ENCODE data around the gene KDM1A. TPM values are rescaled to one million over a fixed set of nuclear protein-coding genes. Genes with fewer than 3 reads are reported as not detected.
"Not testable (repeated sequence)": the region's sequence is repeated elsewhere in the genome, so short reads cannot be mapped to it uniquely, and the experiment has no call there.

KDM1A gene
- total RNA-seq, 1 donor from 2014 or later, result 258 TPM

DNA sequence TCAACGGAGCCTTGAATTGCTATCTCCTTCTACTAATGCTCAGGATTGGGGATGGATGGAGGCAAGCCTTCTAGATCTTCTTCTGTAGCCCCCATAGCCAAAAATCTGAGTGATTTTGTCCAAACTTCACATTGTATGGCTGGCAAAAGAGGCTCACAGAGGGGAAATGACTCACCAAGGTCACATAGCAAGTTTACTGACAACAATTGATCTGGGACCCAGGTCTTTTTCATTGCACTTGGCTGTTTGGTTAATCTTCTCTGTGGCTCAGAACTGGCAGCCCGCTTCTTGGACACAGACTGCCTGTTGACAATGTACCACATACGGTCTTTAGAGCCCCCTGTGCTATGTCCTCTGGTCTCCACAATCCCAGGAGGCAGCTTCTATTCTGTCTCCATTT, 43.6 kb upstream of the KDM1A start:
- H3K9me3 Mint-ChIP-seq, result no peaks in the 10 kb centered on the region
- peaks cover 15% of the 10 kb centered on the region for H3K4me1 Mint-ChIP-seq
- H3K27me3 Mint-ChIP-seq (ENCODE audit: low read depth), result peaks cover 12% of the 10 kb centered on the region
- no peaks in the 10 kb centered on the region for H3K36me3 Mint-ChIP-seq (ENCODE audit: low read depth)
- TF ChIP-seq, protein P1, sequence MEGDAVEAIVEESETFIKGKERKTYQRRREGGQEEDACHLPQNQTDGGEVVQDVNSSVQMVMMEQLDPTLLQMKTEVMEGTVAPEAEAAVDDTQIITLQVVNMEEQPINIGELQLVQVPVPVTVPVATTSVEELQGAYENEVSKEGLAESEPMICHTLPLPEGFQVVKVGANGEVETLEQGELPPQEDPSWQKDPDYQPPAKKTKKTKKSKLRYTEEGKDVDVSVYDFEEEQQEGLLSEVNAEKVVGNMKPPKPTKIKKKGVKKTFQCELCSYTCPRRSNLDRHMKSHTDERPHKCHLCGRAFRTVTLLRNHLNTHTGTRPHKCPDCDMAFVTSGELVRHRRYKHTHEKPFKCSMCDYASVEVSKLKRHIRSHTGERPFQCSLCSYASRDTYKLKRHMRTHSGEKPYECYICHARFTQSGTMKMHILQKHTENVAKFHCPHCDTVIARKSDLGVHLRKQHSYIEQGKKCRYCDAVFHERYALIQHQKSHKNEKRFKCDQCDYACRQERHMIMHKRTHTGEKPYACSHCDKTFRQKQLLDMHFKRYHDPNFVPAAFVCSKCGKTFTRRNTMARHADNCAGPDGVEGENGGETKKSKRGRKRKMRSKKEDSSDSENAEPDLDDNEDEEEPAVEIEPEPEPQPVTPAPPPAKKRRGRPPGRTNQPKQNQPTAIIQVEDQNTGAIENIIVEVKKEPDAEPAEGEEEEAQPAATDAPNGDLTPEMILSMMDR (conservative IDR thresholded peaks at IDR 0.05), result no peak
- no peak overlapping the region for H3K4me3 Mint-ChIP-seq
- no peak overlapping the region for H3K27ac Mint-ChIP-seq (ENCODE audit: unreplicated experiment)
- DNase-seq (ENCODE audit: low read depth, low spot score), result no peak

DNA sequence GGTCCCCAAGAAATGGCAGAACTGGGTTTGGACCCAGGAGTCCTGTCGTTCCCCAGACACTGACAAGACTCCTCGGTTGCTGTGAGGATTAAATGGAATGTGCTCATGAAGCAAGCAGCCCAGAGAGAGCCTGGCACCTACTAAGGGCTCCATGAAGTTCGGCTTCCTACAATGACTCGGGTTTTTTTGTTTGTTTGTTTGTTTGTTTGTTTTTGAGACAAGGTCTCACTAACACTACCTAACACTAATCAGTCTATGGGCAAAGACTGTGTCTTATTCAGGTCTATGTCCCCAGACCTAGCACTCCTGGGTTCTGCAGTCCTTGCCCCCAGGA, 43.2 kb upstream of the KDM1A start:
- H3K36me3 Mint-ChIP-seq (ENCODE audit: low read depth), result no peaks in the 10 kb centered on the region
- no peak overlapping the region for H3K4me3 Mint-ChIP-seq
- DNase-seq (ENCODE audit: low read depth, low spot score), result no peak
- peaks cover 9% of the 10 kb centered on the region for H3K27me3 Mint-ChIP-seq (ENCODE audit: low read depth)
- H3K9me3 Mint-ChIP-seq, result no peaks in the 10 kb centered on the region
- H3K4me1 Mint-ChIP-seq, result peaks cover 15% of the 10 kb centered on the region
- no peak overlapping the region for H3K27ac Mint-ChIP-seq (ENCODE audit: unreplicated experiment)
- TF ChIP-seq, protein P1 (conservative IDR thresholded peaks at IDR 0.05), result no peak

DNA sequence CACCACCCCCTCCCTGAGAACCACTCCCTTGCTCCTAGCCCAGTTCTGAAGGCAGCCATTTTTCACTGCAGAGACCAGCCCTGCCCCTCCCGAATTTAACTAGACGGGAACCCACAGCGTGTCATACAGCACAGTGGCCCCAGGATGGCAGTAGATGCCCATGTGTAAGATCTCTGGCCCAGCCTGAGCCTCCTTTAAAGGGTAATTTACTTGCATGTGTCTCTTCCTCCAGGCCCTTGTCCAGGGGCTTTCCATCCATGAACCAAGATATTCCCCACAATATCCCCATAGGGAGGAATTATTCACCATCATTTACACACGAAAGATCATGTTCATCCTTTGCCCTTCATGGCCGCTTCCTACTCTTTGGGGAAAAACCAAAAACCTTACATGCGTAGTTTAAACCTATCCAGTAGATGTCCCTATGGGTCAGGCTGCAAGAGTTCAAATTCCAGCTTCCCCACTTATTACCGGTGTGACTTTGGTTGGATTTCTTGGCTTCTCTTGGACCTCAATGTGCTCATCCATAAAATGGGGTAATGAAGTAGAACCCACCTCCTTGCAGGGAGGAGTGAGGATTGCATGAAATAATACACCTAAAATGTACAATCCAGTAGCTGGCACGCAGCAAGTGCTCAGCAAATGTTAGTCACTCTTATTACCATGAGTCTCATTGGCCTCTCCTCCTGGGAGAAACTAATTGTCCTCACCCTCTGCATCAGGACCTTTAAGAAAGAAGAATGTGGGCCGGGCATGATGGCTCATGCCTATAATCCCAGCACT, 42.6 kb upstream of the KDM1A start:
- H3K4me3 Mint-ChIP-seq, result no peak overlapping the region
- H3K27me3 Mint-ChIP-seq (ENCODE audit: low read depth), result peaks cover 5% of the 10 kb centered on the region
- H3K36me3 Mint-ChIP-seq (ENCODE audit: low read depth), result no peaks in the 10 kb centered on the region
- H3K4me1 Mint-ChIP-seq, result peaks cover 9% of the 10 kb centered on the region
- H3K9me3 Mint-ChIP-seq, result no peaks in the 10 kb centered on the region
- H3K27ac Mint-ChIP-seq (ENCODE audit: unreplicated experiment), result no peak overlapping the region
- TF ChIP-seq, protein P1 (conservative IDR thresholded peaks at IDR 0.05), result peak; percentile 83
- peak; percentile 63 for DNase-seq (ENCODE audit: low read depth, low spot score)

DNA sequence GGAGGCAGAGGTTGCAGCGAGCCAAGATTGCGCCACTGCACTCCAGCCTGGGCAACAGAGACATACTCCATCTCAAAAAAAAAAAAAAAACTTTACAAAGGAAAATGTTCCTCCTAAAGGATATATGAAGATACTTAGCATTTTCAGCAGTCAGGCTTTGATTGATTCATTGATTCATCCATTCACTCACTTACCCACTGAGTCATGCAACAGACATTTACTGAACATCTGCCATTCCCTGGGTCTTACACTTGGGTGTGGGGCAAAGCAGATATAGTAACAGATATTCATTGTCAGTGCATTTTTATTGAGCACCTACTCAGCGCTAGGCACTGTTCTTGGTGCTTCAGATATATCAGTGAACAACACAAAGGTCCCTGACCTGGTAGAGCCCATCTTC, 41.0 kb upstream of the KDM1A start:
- Mint-ChIP-seq H3K27me3 (ENCODE audit: low read depth) (peaks cover 11% of the 10 kb centered on the region), H3K4me1 (peaks cover 6% of the 10 kb centered on the region), H3K27ac (ENCODE audit: unreplicated experiment) (no peak overlapping the region), H3K36me3 (ENCODE audit: low read depth) (no peaks in the 10 kb centered on the region), H3K9me3 (no peaks in the 10 kb centered on the region), H3K4me3 (no peak overlapping the region)
- DNase-seq (ENCODE audit: low read depth, low spot score), result no peak
- TF ChIP-seq, protein P1 (conservative IDR thresholded peaks at IDR 0.05), result no peak

DNA sequence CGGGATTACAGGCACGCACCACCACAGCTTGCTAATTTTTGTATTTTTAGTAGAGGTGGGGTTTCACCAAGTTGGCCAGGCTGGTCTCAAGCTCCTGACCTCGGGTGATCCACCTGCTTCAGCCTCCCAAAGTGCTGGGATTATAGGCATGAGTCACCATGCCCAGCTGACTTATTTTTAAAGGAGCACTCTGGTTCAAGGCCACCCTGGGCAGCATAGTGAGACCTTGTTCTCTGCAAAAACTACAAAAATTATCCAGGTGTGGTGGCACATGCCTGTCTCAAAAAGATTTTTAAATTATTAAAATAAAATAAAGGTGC, 38.8 kb upstream of the KDM1A start:
- not testable (repeated sequence) for H3K4me3 Mint-ChIP-seq; DNase-seq (ENCODE audit: low read depth, low spot score); H3K4me1 Mint-ChIP-seq; H3K9me3 Mint-ChIP-seq; H3K27ac Mint-ChIP-seq (ENCODE audit: unreplicated experiment); H3K27me3 Mint-ChIP-seq (ENCODE audit: low read depth); H3K36me3 Mint-ChIP-seq (ENCODE audit: low read depth)

DNA sequence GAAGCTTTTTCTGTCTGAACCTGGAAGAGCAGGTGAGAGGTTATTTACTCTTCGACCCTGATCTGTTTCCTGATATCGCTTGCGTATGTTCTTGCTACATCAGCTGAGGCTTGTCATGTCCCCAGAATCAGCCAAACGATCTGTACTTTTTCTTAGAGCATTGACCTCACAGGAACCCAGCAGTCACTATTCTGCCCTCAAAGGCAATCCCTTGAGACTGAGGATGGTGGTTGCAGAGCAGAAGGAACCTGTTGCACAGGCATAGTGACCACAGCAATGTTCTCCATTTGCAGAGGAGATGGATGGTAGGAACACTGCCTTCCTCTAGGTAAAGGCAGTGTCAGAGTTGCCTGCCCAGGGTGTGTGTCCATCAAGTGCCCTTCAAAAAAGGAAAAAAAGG, 35.3 kb upstream of the KDM1A start:
- Mint-ChIP-seq H3K27me3 (ENCODE audit: low read depth) (peaks cover 16% of the 10 kb centered on the region), H3K4me3 (no peak overlapping the region), H3K4me1 (no peaks in the 10 kb centered on the region)

DNA sequence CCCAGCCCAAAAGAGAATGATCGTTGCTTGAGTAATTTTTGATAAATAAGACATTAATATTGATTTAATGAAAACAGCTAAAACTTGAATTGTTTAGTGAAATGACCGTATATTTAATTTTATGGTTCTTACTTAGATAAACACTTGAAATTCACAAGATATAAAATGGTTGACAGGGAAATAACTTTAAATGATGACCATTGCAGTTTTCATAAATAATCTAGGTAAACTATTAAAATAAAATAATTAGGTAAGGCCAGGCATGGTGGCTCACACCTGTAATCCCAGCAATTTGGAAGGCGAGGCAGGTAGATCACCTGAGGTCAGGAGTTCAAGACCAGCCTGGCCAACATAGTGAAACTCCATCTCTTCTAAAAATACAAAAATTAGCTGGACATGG, 26.9 kb upstream of the KDM1A start:
- H3K4me3 Mint-ChIP-seq; H3K27me3 Mint-ChIP-seq (ENCODE audit: low read depth); DNase-seq (ENCODE audit: low read depth, low spot score); H3K36me3 Mint-ChIP-seq (ENCODE audit: low read depth); H3K4me1 Mint-ChIP-seq; H3K27ac Mint-ChIP-seq (ENCODE audit: unreplicated experiment): not testable (repeated sequence)
- H3K9me3 Mint-ChIP-seq, result peaks cover 10% of the 10 kb centered on the region

More for the DNA sequence above, 35.3 kb upstream of the KDM1A start:
- H3K36me3 Mint-ChIP-seq (ENCODE audit: low read depth), result no peaks in the 10 kb centered on the region
- H3K9me3 Mint-ChIP-seq, result peaks cover 2% of the 10 kb centered on the region
- no peak for DNase-seq (ENCODE audit: low read depth, low spot score)
- TF ChIP-seq, protein P1 (conservative IDR thresholded peaks at IDR 0.05), result no peak
- H3K27ac Mint-ChIP-seq (ENCODE audit: unreplicated experiment), result no peak overlapping the region

DNA sequence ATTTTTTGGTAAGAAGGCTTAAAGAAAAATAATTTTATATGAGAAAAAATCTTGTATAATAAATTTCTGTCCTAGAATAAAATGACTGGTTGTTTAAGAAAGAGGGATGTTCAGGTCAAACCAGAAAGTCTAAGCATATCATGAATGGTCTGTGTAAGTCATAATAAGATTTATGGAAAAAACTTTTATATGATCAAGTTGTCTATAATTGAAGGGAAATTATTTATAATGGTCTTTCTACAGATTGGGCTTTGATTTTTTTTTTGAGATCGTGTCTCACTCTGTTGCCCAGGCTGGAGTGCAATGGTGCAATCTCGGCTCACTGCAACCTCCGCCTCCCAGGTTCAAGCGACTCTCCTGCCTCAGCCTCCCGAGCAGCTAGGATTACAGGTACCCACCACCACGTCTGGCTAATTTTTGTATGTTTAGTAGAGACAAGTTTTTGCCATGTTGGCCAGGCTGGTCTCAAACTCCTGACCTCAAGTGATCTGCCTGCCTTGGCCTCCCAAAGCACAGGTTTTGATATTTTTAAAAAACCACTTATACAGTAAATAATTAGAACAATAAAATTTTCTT, 26.0 kb upstream of the KDM1A start:
- H3K27ac Mint-ChIP-seq (ENCODE audit: unreplicated experiment); H3K4me1 Mint-ChIP-seq; DNase-seq (ENCODE audit: low read depth, low spot score); H3K27me3 Mint-ChIP-seq (ENCODE audit: low read depth); H3K36me3 Mint-ChIP-seq (ENCODE audit: low read depth); H3K4me3 Mint-ChIP-seq: not testable (repeated sequence)
- H3K9me3 Mint-ChIP-seq, result peaks cover 10% of the 10 kb centered on the region
